GM23338 (cell line): ENCODE results near the gene SLC2A9. TPM values are rescaled to one million over a fixed set of nuclear protein-coding genes. Genes with fewer than 3 reads are reported as not detected.

Experiments used
- ATAC-seq: fragments of 200-7000 bp; cut with Tn5 transposase; 3 replicates; pipeline ENCODE4 v1.9.1; 2020
- DNase-seq: peaks from one replicate; pipeline ENCODE4 v3.0.0-alpha.2; 2015; ENCODE audit warnings: low spot score
- H2AFZ ChIP-seq: fragments of 200-600 bp; sonication (generic); 2 replicates; pipeline ENCODE4 v1.8.0; 2016; ENCODE audit warnings: antibody characterized with exemption, mild to moderate bottlenecking, moderate library complexity
- H3F3A ChIP-seq: fragments of 200-600 bp; sonication (generic); replicated peaks from 2 replicates; pipeline ENCODE4 v1.8.0; 2017; ENCODE audit warnings: antibody characterized with exemption, mixed run types, low read depth
- H3K27ac ChIP-seq: fragments of 200-600 bp; sonication (generic); 2 replicates; pipeline ENCODE4 v1.6.1; 2016; ENCODE audit warnings: low read depth
- H3K27me3 ChIP-seq: fragments of 200-600 bp; sonication (generic); 2 replicates; pipeline ENCODE4 v1.8.0; 2016; ENCODE audit warnings: mild to moderate bottlenecking, mixed run types, moderate library complexity; ENCODE audit not compliant: insufficient read depth
- H3K36me3 ChIP-seq: fragments of 200-600 bp; sonication (generic); 2 replicates; pipeline ENCODE4 v1.8.0; 2016; ENCODE audit warnings: mild to moderate bottlenecking; ENCODE audit not compliant: insufficient read depth
- H3K4me1 ChIP-seq: fragments of 200-600 bp; sonication (generic); 2 replicates; pipeline ENCODE4 v1.8.0; 2016; ENCODE audit warnings: mild to moderate bottlenecking, moderate library complexity; ENCODE audit not compliant: insufficient read depth
- H3K4me2 ChIP-seq: fragments of 200-600 bp; sonication (generic); 2 replicates; pipeline ENCODE4 v1.7.1; 2017; ENCODE audit warnings: mixed run types
- H3K4me3 ChIP-seq: fragments of 200-600 bp; sonication (generic); 2 replicates; pipeline ENCODE4 v1.6.1; 2016; ENCODE audit warnings: mixed run types
- H3K79me2 ChIP-seq: fragments of 200-600 bp; sonication (generic); replicated peaks from 2 replicates; pipeline ENCODE4 v1.8.0; 2017; ENCODE audit warnings: mild to moderate bottlenecking; ENCODE audit not compliant: insufficient read depth
- H3K9me2 ChIP-seq: fragments of 200-600 bp; sonication (generic); 2 replicates; pipeline ENCODE4 v1.8.0; 2017; ENCODE audit not compliant: insufficient read depth
- H4K20me1 ChIP-seq: fragments of 200-600 bp; sonication (generic); replicated peaks from 2 replicates; pipeline ENCODE4 v1.8.0; 2017; ENCODE audit warnings: mild to moderate bottlenecking; ENCODE audit not compliant: insufficient read depth
- H3K27ac Mint-ChIP-seq: 2 replicates; pipeline ENCODE4 v1.8.0; 2020; ENCODE audit warnings: inconsistent platforms, mild to moderate bottlenecking, moderate library complexity, mixed read lengths
- H3K27me3 Mint-ChIP-seq: 3 replicates; pipeline ENCODE4 v1.8.0; 2022; ENCODE audit warnings: low read depth, mild to moderate bottlenecking, moderate library complexity, mixed read lengths, inconsistent platforms; ENCODE audit not compliant: insufficient read depth, poor library complexity
- H3K36me3 Mint-ChIP-seq: 3 replicates; pipeline ENCODE4 v1.8.0; 2021; ENCODE audit warnings: low read depth, mild to moderate bottlenecking, inconsistent platforms, moderate library complexity, mixed read lengths
- H3K4me1 Mint-ChIP-seq: 3 replicates; pipeline ENCODE4 v1.8.0; 2020; ENCODE audit warnings: mild to moderate bottlenecking, inconsistent platforms, mixed read lengths
- H3K4me3 Mint-ChIP-seq: 3 replicates; pipeline ENCODE4 v1.8.0; 2021; ENCODE audit warnings: moderate library complexity, mild to moderate bottlenecking, inconsistent platforms, mixed read lengths
- H3K9me3 Mint-ChIP-seq: 3 replicates; pipeline ENCODE4 v1.8.0; 2020; ENCODE audit warnings: moderate library complexity, mild to moderate bottlenecking, inconsistent platforms, mixed read lengths
- CREB1 ChIP-seq: fragments of 250-450 bp; sonication (Bioruptor Pico); IDR thresholded peaks from 2 replicates; pipeline ENCODE4 v1.5.0; 2020; ENCODE audit warnings: low read depth, mild to moderate bottlenecking, moderate library complexity
- EZH2 ChIP-seq: fragments of 200-600 bp; sonication (generic); IDR thresholded peaks from one replicate; pipeline ENCODE4 v1.8.0; 2017; ENCODE audit warnings: antibody characterized with exemption, mild to moderate bottlenecking, low read depth; ENCODE audit not compliant: unreplicated experiment
- EZH2phosphoT487 ChIP-seq: fragments of 200-600 bp; sonication (generic); IDR thresholded peaks from one replicate; pipeline ENCODE4 v1.8.1; 2018; ENCODE audit warnings: antibody characterized with exemption; ENCODE audit not compliant: unreplicated experiment
- JUNB ChIP-seq: IDR thresholded peaks from one replicate; pipeline ENCODE4 v1.6.1; 2016; ENCODE audit warnings: antibody characterized with exemption; ENCODE audit not compliant: unreplicated experiment
- NANOG ChIP-seq: IDR thresholded peaks from 2 replicates; pipeline ENCODE4 v1.6.1; 2016; ENCODE audit warnings: antibody characterized with exemption, borderline replicate concordance
- POLR2AphosphoS5 ChIP-seq: IDR thresholded peaks from 2 replicates; pipeline ENCODE4 v1.6.1; 2016; ENCODE audit warnings: antibody characterized with exemption, low read depth
- STAT1 ChIP-seq: IDR thresholded peaks from one replicate; pipeline ENCODE4 v1.6.1; 2016; ENCODE audit warnings: antibody characterized with exemption; ENCODE audit not compliant: unreplicated experiment
- ZNF114 ChIP-seq: fragments of 250-450 bp; sonication (Bioruptor Pico); IDR thresholded peaks from 2 replicates; pipeline ENCODE4 v1.5.0; 2020; ENCODE audit warnings: mild to moderate bottlenecking, moderate library complexity
- ZNF331 ChIP-seq: fragments of 250-450 bp; sonication (Bioruptor Pico); IDR thresholded peaks from 2 replicates; pipeline ENCODE4 v1.5.0; 2020; ENCODE audit warnings: low read depth, mild to moderate bottlenecking, moderate library complexity
- polyA plus RNA-seq: library from polyadenylated mRNA; unstranded; fragments of >200 nt; fragmentation: Nextera tagmentation; extraction: Ambion mirVana; gene quantifications from 2 replicates; pipeline ENCODE4 v1.2.1, GENCODE V29; 2016
- total RNA-seq: library from RNA; depleted of rRNA; stranded (reverse); fragments of >200 nt; shearing (Covaris generic); gene quantifications from 2 replicates; pipeline ENCODE4 v1.2.3, GENCODE V29; 2014
- TF ChIP-seq, protein P1 (sequence below): IDR thresholded peaks from one replicate; pipeline ENCODE4 v1.6.1; 2018; ENCODE audit warnings: antibody characterized with exemption; ENCODE audit not compliant: unreplicated experiment
- TF ChIP-seq, protein P2 (sequence below): IDR thresholded peaks from 2 replicates; pipeline ENCODE4 v1.6.1; 2016; ENCODE audit warnings: antibody characterized with exemption
- TF ChIP-seq, protein P3 (sequence below): fragments of 250-450 bp; sonication (Bioruptor Pico); IDR thresholded peaks from 2 replicates; pipeline ENCODE4 v1.5.0; 2020; ENCODE audit warnings: mild to moderate bottlenecking, moderate library complexity

SLC2A9 gene
- total and polyA plus RNA-seq, 2 experiments from 2014 or later = 0.21 to 0.40 TPM

DNA sequence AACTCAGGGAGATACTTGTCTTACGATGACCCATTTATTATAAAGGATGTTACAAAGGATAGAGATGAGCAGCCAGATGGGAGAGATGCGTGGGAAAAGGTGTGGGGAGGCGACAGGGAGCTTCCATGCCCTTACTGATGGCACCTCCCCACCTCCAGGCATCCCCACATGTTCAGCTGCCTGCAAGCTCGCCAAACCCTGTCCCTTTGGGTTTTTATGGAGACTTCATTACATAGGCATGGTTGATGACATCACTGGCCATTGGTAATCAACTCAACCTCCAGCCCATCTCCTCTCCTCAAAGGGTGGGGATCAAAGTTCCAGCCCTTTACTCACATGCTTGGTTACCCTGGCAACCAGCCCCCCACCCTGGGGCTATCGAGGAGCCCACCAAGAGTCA, 29.4 kb upstream of the SLC2A9 start:
- no peak overlapping the region for H3K27ac ChIP-seq
- 0 out of 2 replicates have a peak overlapping the region, but pooled peaks have one; percentile 15 for H3K4me2 ChIP-seq
- H3K36me3 ChIP-seq = no peaks in the 10 kb centered on the region
- no peaks in the 10 kb centered on the region for H3K27me3 ChIP-seq
- H3K9me3 Mint-ChIP-seq = no peaks in the 10 kb centered on the region
- H3K4me3 Mint-ChIP-seq = no peak overlapping the region
- H3K4me1 Mint-ChIP-seq = peaks cover 29% of the 10 kb centered on the region
- DNase-seq = no peak
- peaks cover 3% of the 10 kb centered on the region for H3K27me3 Mint-ChIP-seq
- H3F3A ChIP-seq = no peaks in the 10 kb centered on the region
- no peak overlapping the region for H2AFZ ChIP-seq
- no peaks in the 10 kb centered on the region for H4K20me1 ChIP-seq
- H3K4me3 ChIP-seq = no peak overlapping the region
- H3K9me2 ChIP-seq = no peaks in the 10 kb centered on the region
- H3K4me1 ChIP-seq = peaks cover 13% of the 10 kb centered on the region
- TF ChIP-seq ZNF331 = no peak
- TF ChIP-seq STAT1 = no peak
- TF ChIP-seq ZNF114 (CRISPR knock-in tag) = no peak
- no peaks in the 10 kb centered on the region; the same call in 2 of the 3 replicates for H3K36me3 Mint-ChIP-seq
- H3K27ac Mint-ChIP-seq = peak overlapping the region; percentile 51; the same call in 1 of the 2 replicates
- ATAC-seq = no peak
- no peaks in the 10 kb centered on the region for H3K79me2 ChIP-seq

DNA sequence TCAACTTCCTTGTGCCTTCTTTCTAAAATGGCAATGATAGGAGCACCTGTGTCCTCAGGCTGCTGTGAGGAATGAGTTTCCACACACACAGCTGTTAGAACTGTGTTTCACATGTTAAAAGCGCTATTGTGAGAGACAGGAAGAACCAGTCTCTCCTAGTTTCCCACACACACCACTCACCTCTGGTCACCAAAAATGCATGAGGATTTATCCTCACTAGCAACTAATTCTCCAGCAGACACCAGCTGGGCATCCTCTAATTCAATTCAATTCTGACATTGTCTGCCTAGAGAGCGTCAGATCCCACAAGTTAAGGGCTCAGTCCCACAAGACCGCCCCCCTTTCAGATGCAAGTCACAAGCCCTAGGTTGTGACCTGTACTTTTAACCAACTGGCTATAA, 29.0 kb upstream of the SLC2A9 start:
- Histone ChIP-seq H3K9me2 (no peaks in the 10 kb centered on the region), H3K79me2 (no peaks in the 10 kb centered on the region), H3F3A (no peaks in the 10 kb centered on the region), H3K4me1 (peaks cover 13% of the 10 kb centered on the region), H4K20me1 (no peaks in the 10 kb centered on the region), H3K4me3 (no peak overlapping the region), H3K4me2 (0 out of 2 replicates have a peak overlapping the region, but pooled peaks have one; percentile 15), H2AFZ (no peak overlapping the region), H3K36me3 (no peaks in the 10 kb centered on the region), H3K27me3 (no peaks in the 10 kb centered on the region), H3K27ac (no peak overlapping the region)
- no peak overlapping the region for H3K4me3 Mint-ChIP-seq
- H3K27ac Mint-ChIP-seq = no peak overlapping the region
- H3K4me1 Mint-ChIP-seq = peaks cover 29% of the 10 kb centered on the region
- ATAC-seq (peak; percentile 59), DNase-seq (no peak)
- peaks cover 3% of the 10 kb centered on the region for H3K27me3 Mint-ChIP-seq
- no peaks in the 10 kb centered on the region for H3K9me3 Mint-ChIP-seq
- H3K36me3 Mint-ChIP-seq = no peaks in the 10 kb centered on the region; the same call in 2 of the 3 replicates
- TF ChIP-seq, protein P1, sequence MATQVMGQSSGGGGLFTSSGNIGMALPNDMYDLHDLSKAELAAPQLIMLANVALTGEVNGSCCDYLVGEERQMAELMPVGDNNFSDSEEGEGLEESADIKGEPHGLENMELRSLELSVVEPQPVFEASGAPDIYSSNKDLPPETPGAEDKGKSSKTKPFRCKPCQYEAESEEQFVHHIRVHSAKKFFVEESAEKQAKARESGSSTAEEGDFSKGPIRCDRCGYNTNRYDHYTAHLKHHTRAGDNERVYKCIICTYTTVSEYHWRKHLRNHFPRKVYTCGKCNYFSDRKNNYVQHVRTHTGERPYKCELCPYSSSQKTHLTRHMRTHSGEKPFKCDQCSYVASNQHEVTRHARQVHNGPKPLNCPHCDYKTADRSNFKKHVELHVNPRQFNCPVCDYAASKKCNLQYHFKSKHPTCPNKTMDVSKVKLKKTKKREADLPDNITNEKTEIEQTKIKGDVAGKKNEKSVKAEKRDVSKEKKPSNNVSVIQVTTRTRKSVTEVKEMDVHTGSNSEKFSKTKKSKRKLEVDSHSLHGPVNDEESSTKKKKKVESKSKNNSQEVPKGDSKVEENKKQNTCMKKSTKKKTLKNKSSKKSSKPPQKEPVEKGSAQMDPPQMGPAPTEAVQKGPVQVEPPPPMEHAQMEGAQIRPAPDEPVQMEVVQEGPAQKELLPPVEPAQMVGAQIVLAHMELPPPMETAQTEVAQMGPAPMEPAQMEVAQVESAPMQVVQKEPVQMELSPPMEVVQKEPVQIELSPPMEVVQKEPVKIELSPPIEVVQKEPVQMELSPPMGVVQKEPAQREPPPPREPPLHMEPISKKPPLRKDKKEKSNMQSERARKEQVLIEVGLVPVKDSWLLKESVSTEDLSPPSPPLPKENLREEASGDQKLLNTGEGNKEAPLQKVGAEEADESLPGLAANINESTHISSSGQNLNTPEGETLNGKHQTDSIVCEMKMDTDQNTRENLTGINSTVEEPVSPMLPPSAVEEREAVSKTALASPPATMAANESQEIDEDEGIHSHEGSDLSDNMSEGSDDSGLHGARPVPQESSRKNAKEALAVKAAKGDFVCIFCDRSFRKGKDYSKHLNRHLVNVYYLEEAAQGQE = no peak
- no peak for TF ChIP-seq ZNF331
- TF ChIP-seq NANOG = no peak
- TF ChIP-seq POLR2AphosphoS5 = no peak
- TF ChIP-seq JUNB = no peak
- no peak for TF ChIP-seq CREB1
- TF ChIP-seq STAT1 = no peak
- no peak for TF ChIP-seq EZH2phosphoT487
- TF ChIP-seq ZNF114 (CRISPR knock-in tag) = no peak
- no peak for TF ChIP-seq EZH2
- TF ChIP-seq, protein P2, sequence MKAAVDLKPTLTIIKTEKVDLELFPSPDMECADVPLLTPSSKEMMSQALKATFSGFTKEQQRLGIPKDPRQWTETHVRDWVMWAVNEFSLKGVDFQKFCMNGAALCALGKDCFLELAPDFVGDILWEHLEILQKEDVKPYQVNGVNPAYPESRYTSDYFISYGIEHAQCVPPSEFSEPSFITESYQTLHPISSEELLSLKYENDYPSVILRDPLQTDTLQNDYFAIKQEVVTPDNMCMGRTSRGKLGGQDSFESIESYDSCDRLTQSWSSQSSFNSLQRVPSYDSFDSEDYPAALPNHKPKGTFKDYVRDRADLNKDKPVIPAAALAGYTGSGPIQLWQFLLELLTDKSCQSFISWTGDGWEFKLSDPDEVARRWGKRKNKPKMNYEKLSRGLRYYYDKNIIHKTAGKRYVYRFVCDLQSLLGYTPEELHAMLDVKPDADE = no peak
- TF ChIP-seq, protein P3, sequence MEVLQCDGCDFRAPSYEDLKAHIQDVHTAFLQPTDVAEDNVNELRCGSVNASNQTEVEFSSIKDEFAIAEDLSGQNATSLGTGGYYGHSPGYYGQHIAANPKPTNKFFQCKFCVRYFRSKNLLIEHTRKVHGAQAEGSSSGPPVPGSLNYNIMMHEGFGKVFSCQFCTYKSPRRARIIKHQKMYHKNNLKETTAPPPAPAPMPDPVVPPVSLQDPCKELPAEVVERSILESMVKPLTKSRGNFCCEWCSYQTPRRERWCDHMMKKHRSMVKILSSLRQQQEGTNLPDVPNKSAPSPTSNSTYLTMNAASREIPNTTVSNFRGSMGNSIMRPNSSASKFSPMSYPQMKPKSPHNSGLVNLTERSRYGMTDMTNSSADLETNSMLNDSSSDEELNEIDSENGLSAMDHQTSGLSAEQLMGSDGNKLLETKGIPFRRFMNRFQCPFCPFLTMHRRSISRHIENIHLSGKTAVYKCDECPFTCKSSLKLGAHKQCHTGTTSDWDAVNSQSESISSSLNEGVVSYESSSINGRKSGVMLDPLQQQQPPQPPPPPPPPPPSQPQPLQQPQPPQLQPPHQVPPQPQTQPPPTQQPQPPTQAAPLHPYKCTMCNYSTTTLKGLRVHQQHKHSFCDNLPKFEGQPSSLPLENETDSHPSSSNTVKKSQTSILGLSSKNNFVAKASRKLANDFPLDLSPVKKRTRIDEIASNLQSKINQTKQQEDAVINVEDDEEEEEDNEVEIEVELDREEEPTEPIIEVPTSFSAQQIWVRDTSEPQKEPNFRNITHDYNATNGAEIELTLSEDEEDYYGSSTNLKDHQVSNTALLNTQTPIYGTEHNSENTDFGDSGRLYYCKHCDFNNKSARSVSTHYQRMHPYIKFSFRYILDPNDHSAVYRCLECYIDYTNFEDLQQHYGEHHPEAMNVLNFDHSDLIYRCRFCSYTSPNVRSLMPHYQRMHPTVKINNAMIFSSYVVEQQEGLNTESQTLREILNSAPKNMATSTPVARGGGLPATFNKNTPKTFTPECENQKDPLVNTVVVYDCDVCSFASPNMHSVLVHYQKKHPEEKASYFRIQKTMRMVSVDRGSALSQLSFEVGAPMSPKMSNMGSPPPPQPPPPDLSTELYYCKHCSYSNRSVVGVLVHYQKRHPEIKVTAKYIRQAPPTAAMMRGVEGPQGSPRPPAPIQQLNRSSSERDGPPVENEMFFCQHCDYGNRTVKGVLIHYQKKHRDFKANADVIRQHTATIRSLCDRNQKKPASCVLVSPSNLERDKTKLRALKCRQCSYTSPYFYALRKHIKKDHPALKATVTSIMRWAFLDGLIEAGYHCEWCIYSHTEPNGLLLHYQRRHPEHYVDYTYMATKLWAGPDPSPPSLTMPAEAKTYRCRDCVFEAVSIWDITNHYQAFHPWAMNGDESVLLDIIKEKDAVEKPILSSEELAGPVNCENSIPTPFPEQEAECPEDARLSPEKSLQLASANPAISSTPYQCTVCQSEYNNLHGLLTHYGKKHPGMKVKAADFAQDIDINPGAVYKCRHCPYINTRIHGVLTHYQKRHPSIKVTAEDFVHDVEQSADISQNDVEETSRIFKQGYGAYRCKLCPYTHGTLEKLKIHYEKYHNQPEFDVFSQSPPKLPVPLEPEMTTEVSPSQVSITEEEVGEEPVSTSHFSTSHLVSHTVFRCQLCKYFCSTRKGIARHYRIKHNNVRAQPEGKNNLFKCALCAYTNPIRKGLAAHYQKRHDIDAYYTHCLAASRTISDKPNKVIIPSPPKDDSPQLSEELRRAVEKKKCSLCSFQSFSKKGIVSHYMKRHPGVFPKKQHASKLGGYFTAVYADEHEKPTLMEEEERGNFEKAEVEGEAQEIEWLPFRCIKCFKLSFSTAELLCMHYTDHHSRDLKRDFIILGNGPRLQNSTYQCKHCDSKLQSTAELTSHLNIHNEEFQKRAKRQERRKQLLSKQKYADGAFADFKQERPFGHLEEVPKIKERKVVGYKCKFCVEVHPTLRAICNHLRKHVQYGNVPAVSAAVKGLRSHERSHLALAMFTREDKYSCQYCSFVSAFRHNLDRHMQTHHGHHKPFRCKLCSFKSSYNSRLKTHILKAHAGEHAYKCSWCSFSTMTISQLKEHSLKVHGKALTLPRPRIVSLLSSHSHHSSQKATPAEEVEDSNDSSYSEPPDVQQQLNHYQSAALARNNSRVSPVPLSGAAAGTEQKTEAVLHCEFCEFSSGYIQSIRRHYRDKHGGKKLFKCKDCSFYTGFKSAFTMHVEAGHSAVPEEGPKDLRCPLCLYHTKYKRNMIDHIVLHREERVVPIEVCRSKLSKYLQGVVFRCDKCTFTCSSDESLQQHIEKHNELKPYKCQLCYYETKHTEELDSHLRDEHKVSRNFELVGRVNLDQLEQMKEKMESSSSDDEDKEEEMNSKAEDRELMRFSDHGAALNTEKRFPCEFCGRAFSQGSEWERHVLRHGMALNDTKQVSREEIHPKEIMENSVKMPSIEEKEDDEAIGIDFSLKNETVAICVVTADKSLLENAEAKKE (CRISPR knock-in tag) = no peak
